HG02610 (cell line): ENCODE measurements around the gene KLHL36.
A peak's percentile ranks its signal among the peaks of the same experiment; 100 is the strongest.
"Not testable (repeated sequence)": the region's sequence is repeated elsewhere in the genome, so short reads cannot be mapped to it uniquely, and the experiment has no call there.

Source experiments
- ATAC-seq: cut with Tn5 transposase; IDR thresholded peaks from one replicate; pipeline ENCODE4 v1.9.1; 2021; ENCODE audit warnings: mild to moderate bottlenecking, moderate library complexity; ENCODE audit not compliant: unreplicated experiment

Gene KLHL36

GRCh38 chr16:84614968-84615813 is 33.1 kb upstream of the KLHL36 start:
- ATAC-seq, result no peak

- ATAC-seq, result no peak
These were observed 31.8 kb upstream of the KLHL36 start for GRCh38 chr16:84616515-84616914.

GRCh38 chr16:84617041-84617790 is 31.1 kb upstream of the KLHL36 start:
- ATAC-seq, result peak; percentile 23

DNA sequence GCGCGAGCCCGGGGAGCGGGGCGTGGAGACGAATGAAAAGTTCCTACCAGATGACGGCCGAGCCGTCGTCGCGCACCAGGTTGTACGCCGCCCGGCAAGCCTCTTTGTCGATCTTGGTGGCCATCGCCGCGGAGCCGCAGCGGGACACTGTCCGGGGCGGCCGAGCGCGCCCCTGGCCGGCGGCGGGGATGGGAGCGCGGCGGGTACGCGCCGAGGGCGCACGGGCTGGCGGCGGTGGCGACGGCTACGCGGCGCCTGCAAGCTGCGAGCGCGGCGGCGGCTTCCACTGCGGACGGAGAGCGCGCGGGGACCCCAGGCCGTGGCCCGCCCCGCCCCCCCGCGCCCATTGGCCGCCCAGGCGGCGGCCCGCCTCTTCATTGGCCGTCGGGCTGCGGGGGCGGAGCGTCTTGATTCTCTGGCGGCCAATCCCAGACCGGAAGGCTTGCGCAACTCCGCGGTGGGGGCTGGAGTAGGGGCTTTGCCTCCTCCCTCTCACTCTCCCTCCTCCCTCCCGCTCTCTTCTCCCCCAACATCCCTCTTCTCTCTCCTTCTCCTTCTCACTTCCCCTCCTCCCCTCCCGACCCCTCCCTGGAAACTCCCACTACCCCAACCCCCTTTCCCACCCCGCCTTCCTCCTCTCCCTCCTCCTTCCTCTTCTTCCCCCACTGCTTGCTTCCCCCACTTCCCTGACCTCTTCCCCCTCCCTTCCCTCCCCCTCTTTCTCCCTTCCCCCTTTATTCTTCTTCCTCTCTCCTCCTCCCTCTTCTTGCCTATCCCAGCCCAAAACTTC is 30.3 kb upstream of the KLHL36 start, which contains the start of gene COTL1:
TSS of gene COTL1 (minus strand) at position 288 of the 790 bp plus-strand sequence. CDS start at position 124, 164 bp downstream.
- ATAC-seq, result peak; percentile 79

DNA sequence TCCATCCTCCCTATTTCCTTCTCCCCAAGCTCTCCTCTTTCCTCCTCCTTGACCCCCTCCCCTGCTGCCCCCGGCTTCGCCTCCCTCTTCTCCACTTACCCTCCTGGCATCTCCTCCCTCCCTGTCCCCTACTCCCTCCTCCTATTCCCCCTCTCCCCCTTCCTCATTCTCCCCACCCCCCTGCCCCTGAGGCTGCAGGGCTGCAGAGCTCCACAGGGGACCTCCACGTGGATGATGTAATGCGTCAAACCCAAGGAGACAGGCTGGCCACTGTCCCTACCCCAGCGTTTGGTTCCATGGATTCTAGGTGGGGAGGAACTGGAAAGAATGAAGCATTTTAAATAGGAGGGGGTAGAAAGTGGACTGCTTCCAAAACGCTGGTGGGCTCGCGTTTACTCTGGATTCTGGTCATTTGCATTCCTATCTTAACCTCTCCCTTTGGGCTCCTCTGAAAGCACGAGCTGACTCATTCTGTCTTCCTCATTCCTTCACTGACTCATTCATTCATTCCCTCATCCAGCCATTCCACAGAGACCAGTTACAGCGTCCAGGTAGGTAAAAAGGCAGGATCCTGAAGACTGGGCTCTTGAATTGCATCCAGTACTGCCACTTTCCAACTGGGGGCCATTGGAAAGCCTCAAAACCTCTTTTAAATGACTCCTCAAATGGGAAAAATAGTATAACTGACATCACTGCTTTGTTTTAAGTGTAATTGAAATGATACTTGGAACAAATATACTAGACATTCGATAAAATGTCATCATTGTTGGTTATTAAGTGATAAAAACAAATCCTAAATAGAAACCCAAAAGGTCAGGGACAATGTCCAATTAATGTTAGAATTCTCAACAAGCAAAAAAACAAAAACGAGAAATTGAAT is 29.5 kb upstream of the KLHL36 start:
- no peak for ATAC-seq

- ATAC-seq, result not testable (repeated sequence)
These were observed 27.4 kb upstream of the KLHL36 start for GRCh38 chr16:84620913-84621312.

DNA sequence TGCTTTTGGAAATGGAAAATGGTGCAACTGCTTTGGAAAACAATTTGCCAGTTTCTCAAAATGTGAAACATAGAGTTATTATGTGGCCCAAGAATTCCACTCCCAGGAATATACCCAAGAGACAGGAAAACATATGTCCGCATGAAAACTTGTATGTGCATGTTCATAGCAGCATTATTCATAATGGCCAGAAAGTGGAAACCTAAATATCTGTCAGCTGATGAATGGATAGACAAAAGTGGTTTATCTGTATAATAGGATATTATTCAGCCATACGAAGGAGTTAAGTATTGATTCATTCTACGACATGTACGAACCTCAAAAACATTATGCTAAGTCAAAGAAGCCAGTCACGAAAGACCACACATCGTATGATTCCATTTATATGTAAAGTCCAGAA is 22.8 kb upstream of the KLHL36 start:
- ATAC-seq, result no peak

DNA sequence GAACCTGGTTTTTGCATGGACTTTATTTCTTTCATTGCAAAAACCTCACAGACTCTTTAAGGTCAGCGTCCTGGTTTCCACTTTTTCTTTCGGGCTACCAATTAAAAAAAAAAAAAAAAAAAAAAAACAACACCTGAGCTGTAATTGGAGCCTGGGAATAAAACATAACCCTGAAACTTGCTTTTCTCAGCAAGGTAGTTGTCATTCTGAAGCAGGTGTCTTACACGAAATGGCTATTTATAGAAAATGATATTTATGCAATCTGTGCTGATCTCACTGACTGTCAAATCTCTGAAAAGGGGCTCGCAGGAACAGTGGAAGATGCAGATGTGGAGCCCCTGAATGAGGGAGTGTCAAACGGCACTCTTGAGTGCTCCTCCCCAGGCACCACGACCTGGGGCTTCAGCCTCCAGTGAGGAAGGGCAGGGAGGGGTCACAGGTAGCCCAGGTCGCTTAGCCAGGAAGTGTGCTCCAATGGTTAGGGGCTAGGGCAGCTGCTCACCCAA is 20.0 kb upstream of the KLHL36 start:
- no peak for ATAC-seq

DNA sequence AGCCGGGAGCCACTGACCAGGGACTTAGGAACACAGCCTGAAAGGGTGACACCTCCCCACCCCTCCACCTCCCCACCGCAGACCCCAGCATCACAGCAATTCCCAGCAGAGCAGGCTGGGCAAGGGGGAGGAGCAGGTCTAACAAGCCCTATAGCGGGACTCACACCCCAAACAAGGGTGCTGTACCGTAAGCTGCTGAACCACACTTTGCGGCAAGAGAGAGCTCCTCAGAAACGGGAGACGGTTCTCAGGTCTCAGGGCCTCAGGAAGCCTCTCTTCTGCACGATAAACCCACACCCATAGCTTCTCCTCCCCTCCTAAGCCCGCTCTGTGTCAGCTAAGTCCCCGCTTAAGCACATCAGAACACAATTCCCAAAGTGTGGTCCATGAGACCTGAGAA is 18.7 kb upstream of the KLHL36 start:
- ATAC-seq, result no peak

- ATAC-seq, result no peak
These were observed 18.3 kb upstream of the KLHL36 start for GRCh38 chr16:84630009-84630408.

DNA sequence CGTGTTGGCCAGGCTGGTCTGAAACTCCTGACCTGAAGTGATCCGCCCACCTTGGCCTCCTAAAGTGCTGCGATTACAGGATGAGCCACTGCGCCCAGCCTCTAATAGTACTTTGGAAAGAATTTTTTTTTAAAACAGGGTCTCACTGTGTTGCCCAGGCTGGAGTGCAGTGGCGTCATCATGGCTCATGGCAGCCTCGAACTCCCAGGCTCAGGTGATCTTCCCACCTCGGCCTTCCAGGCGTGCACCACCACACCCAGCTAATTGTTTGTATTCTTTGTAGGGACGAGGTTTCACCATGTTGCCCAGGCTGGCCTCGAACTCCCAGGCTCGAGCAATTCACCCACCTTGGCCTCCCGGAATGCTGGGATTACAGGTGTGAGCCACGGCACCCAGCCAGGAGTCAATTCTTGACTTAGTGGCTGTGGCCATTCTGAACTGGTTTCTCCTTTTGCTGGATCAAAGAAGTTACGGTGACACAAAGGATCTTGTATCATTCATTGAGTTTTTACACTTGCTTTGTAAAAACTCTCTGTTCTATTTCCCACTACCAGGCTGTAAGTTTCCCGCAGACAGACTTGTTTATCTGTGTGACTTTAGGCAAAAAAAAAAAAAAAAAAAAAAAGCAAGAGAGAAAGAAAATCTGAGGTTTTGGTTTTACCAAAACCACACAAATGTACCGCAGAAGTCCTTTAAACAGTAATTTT is 17.7 kb upstream of the KLHL36 start:
- ATAC-seq, result no peak

DNA sequence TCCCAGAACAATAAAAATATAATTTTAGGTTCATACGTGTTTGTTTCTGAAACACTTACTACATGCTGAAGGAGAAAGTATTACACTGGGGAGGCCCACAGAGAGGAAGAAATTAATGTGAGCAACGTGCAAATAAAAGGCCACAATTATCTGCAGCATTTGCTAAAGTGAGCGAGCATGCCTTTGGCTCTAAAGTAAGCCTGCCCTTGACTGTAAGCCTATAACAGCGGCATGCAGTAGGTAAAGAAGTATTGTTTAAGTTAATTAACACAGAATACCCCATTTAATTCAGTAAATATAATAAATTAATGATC is 17.2 kb upstream of the KLHL36 start:
- no peak for ATAC-seq

DNA sequence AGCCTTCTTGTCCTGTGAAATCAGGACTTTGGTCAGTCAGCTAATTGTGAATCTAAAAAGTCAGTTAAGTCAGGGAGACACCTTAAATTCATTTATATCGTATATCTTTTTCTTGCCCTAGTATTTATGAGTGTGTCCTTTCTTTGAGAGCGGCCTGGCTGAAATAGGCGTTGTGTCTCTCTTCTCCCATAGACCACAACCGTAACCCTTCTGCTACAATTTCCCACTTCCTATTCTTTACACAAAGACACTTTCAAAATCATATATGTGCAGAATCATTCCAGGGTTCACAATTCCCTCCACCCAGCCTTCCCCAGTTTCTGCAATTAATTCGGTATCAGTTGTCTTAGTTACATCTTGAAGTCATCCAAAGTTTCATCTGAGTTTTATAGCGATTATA is 16.4 kb upstream of the KLHL36 start:
- no peak for ATAC-seq

- not testable (repeated sequence) for ATAC-seq
These were observed 15.4 kb upstream of the KLHL36 start for GRCh38 chr16:84632862-84633261.

DNA sequence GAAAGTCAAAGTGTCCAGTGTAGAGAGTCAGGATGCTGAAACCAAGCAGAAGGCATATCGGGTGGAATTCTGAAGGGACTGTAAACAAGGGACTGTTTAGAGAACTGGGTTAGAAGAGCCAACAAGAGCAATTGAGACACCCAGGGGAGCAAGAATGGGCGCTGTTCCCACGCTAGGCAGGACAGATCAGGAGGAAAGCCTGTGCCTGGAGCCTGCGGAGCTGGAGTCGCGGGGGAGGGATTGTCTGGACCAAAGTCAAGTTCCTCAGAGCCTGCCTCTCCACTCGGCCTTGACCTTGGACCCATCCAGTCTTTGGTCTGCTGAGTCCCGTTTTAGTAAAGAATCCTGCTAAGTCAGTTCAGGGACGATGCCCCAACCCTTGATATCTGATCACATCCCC is 14.7 kb upstream of the KLHL36 start:
- no peak for ATAC-seq

GRCh38 chr16:84635702-84636101 is 12.6 kb upstream of the KLHL36 start:
- no peak for ATAC-seq

DNA sequence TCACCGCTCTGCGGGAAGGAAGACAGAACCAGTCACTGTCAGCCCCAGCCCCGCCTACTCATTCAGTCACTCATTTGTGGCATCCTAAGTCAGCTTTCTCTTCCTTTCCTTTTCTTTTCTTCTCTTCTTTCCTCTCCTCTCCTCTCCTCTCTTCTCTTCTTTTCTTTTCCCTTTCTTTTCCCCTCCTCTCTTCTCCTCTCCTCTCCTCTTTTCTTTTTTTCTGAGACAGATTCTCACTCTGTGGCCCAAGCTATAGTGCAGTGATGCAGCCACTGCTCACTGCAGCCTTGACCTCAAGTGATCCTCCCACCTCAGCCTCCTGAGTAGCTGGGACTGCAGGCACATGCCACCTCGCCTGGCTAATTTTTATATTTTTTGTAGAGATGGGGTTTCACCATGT is 10.6 kb upstream of the KLHL36 start:
- ATAC-seq, result no peak

GRCh38 chr16:84638231-84638806 is 10.0 kb upstream of the KLHL36 start:
- ATAC-seq, result no peak

GRCh38 chr16:84640145-84640544 is 8.2 kb upstream of the KLHL36 start:
- no peak for ATAC-seq
